ENCODE results near the gene KCNJ13.
A peak's percentile ranks its signal among the peaks of the same experiment; 100 is the strongest.

The KCNJ13 gene

DNA sequence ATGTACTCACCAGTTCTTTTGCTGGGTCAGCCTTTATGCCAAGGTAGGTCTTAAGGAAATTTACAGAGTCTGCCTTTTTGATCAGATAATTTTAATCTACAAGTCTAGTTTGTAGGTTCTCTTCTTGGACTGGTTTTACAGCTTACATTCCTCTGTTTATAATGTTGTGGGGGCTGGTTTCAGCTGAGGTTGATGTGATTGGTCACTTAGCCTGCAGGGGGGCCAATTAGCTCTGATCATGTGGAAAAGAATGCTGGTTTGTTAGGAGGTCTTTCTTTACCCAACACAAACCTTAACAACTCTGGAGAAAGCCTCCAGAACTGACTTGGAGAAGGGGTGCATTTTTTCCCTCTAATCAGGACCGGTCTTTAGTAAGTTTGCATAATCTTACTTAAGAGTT is at the start of gene KCNJ13:
TSS of gene KCNJ13 (minus strand) at position 131 of the 400 bp plus-strand sequence. CDS start 5,203 bp downstream, outside the sequence.
- H3K27ac ChIP-seq: no peak within 1 kb of the TSS
- DNase-seq (ENCODE audit: low read depth, low spot score): no peak

DNA sequence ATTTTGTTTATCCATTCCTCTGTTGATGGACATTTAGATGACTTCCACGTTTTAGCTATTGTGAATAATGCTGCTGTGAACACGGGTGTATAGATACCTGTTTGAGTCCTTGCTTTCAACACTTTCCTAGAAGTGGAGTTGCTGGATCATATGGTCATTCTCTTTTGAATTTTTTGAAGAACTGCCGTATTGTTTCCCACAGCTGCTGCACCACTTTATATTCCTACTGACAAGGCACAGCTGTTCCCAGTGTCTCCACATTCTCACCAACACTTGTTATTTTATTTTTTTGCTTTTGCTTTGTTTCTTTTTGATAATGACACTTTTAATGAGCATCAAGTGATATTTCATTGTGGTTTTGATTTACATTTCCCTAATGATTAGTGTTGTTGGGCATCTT is 41.4 kb upstream of the KCNJ13 start:
- no peak for DNase-seq (ENCODE audit: low read depth, low spot score)
- H3K27ac ChIP-seq: no peak overlapping the region

DNA sequence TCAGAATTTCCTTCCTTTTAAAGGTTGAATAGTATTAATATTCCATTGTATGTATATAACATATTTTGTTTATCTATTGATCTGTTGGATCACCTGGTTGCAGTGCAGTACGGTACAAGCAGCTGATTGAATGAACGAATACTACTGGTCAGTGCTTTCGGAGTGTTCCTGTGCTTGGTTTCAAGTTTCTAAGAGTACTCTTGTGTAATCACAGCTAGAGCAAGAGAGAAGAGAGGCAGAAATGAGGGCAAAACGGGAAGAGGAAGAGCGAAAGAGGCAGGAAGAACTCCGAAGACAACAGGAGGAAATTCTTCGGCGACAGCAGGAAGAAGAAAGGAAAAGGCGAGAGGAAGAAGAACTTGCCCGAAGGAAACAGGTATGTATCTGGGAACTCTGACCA is 40.3 kb upstream of the KCNJ13 start:
- H3K27ac ChIP-seq: no peak overlapping the region
- DNase-seq (ENCODE audit: low read depth, low spot score): no peak

DNA sequence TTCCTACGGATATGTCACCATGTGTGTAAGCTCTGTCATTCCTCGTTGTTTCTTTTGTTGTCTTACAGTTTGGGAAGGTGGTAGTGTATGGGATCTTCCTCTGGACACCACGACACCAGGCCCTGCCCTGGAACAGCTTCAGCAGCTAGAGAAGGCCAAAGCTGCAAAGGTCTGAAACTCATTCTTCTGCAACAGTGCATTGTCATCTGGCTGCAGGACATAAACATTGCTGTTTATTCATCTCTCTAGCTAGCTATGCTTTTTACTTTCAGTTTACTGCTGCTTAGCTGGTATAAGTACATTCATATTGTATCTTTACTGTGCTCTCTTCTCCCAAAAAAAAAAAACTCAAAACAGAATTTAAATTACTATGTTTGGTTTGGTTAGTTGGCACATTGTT is 39.2 kb upstream of the KCNJ13 start:
- DNase-seq (ENCODE audit: low read depth, low spot score): no peak
- no peak overlapping the region for H3K27ac ChIP-seq

DNA sequence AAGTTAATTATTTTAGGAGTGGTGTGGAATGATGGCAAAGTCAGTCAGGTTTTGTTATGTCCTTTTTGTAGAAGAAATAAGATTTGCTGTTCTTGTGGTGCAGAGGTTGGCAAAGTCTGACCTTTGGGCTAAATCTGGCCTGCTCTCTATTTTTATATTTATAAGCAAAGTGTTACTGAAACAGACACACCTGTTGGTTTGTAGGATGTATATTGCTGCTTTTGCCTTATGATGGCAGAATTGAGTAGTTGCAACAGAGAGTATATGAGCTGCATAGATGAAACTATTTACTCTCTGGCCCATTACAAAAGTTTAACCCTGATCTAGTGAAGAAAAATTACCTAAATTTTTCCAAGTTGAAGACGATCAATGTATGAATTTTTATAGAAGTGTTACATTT is 34.1 kb upstream of the KCNJ13 start:
- DNase-seq (ENCODE audit: low read depth, low spot score): no peak
- H3K27ac ChIP-seq: no peak overlapping the region

DNA sequence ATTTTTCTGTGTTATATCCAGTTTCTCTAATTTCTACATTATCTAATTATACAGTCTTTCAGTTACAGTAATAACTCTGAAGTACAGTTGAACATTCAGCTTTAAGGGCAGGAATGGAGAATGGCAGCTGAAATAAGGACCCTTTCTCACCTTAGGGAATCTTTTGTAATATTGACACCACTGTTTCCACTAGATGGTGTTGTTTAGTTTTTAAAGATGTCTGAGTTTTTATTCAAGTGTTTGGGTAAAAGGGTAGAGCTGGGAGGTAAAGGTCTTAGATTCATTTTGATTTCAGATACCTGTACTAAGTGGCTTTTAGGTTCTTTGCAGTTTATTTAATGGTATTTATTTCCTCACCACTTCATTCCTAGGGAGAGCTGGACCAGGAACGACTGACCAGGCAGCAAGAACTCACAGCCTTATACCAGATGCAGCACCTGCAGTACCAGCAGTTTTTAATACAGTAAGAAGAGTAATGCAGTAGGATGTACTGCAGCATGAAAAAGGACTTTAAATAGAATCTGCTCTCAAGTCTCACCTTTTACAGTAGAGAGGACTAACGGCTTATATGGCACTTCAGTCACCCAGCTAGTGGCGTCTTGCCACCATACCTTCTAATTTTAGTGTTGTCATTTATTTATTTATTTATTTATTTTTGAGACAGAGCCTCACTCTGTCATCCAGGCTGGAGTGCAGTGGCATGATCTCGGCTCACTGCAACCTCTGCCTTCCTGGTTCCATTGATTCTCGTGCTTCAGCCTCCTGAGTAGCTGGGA is 33.2 kb upstream of the KCNJ13 start:
- DNase-seq (ENCODE audit: low read depth, low spot score): no peak
- H3K27ac ChIP-seq: no peak overlapping the region

DNA sequence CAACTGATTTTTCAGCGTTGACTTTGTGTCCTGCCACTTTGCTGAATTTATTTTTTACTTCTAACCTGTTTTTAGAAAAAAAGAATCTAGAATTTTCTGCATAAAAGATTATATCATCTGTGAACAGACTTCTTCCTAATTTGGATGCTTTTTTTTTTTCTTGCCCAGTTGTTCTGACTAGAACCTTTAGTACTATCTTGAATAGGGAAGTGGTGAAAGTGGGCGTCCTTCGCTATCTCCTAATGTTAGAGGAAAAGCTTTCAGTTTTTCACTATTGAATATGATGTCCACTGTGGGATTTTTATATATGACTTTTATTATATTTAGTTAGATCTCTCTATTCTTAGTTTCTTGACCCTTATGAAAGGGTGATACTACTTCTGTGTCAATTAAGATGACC is 25.7 kb upstream of the KCNJ13 start:
- DNase-seq (ENCODE audit: low read depth, low spot score): no peak
- H3K27ac ChIP-seq: no peak overlapping the region

DNA sequence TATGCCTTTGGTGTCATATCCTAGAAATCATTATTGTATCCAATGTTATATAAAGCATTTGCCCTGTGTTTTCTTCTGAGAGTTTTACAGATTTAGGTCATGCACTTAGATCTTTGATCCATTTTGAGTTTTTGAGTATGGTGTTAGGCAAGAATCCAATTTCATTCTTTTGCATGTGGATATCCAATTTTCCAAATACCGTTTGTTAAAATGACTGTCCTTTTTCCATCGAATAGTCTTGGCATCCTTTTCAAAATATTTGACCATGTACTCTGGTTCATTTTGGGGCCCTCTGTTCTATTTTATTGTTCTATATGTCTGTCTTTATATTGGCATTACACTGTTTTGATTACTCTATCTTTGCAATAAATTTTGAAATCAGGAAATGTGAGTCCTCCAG is 23.8 kb upstream of the KCNJ13 start:
- H3K27ac ChIP-seq: no peak overlapping the region
- no peak for DNase-seq (ENCODE audit: low read depth, low spot score)

DNA sequence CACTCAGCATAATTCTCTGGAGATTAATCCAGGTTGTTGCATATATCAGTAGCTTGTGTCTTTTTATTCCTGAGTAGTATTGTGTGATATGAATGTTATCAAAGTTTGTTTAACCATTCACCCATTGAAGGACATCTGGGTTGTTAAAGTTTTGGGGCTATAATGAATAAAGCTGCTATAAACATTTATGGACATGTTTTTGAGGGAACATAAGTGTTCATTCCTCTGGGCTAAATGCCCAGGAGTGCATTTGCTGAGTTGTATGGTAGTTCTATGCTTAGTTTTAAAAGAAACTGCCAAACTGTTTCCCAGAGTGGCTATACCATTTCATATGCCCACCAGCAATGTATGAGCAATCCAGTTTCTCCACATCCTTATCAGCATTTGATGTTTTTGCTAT is 21.8 kb upstream of the KCNJ13 start:
- no peak overlapping the region for H3K27ac ChIP-seq
- DNase-seq (ENCODE audit: low read depth, low spot score): no peak

DNA sequence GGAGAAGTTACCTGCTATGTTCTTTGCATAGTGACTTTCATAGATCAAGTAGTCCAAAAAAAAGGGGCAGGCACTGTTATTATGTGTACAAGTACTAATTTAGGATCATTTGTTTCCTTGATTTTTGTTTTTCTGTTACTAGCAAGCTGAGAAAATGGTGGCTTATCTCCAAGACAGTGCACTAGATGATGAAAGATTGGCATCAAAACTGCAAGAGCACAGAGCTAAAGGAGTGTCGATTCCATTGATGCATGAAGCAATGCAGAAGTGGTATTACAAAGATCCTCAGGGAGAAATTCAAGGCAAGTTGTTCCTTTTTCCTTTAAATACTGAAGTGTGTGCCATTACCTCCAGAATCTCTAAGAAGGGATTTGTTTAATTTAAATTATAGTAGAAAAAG is 19.6 kb upstream of the KCNJ13 start:
- no peak for DNase-seq (ENCODE audit: low read depth, low spot score)
- peak overlapping the region; percentile 40 for H3K27ac ChIP-seq

DNA sequence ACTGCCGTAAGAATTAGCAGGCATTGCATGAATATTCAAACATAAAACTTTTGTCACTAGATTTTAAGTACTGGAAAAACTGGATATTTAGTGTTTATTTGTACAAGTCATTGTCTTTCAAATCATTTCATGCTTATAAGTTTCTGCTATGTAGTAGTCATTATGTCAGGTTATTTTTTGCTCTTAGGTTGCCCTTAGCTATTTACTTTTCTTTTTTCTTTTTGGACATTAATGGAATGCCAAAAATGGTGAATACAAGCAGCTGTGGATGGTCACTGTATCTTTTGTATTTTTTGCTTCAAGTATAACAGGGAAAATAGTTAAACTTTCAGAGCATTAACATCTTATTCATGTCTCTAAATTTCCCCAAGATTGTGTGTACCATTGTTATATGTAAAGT is 18.6 kb upstream of the KCNJ13 start:
- H3K27ac ChIP-seq: peak overlapping the region; percentile 40
- no peak for DNase-seq (ENCODE audit: low read depth, low spot score)

DNA sequence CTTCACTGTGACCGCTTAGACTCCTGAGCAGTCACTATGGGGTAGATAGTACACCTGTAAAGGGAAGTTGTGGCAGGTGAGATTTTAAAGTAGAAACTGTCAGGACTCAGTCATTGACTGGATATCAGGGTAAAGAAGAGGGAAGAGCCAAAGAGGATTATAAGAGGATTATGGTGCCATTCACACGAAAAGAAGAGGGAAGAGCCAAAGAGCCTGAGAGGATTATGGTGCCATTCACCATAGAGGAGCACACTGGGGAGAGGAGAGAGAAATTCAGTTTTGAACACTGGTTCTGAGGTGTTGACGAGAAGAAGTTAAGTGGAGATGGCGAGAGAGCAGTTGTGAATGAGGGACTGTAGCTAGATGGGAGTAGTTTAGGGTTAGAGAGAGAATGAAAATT is 16.9 kb upstream of the KCNJ13 start:
- DNase-seq (ENCODE audit: low read depth, low spot score): no peak
- no peak overlapping the region for H3K27ac ChIP-seq

DNA sequence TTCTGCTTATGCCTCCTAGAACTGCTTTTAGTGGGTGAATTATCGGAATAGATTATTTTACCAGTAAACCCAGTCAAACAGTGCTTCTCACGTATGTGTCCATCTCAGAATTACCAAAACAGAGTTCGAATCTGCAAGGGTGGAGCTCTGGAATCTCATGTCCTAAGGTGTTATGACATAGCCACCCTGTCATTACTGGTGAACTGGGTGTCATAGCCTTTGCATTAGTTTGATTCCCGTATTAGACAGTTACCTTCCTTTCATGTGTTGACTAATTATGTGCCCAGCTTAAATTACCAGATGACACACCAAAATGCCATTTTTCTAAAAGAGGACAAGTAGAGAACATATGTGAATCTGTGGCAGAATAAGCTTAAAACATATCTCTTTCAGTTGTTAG is 15.2 kb upstream of the KCNJ13 start:
- DNase-seq (ENCODE audit: low read depth, low spot score): no peak
- no peak overlapping the region for H3K27ac ChIP-seq

DNA sequence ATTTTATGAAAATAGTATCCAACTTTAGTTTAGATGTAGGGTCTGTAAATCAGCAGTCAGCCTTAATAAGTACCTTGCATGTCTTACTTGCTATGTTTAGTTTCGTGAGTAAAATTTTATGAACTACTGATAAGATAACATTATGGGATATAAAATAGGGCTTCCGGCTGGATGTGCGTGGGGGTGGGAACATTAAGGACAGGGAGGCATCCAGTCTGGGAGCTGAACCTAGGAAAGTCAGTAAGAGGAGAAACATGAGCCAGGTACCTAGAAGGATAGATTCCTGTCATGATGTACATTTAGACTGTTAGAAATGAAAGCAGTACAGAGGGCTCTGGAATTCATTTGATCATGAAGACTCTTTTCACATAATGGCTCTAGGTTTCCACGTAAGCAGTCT is 12.7 kb upstream of the KCNJ13 start:
- no peak overlapping the region for H3K27ac ChIP-seq
- DNase-seq (ENCODE audit: low read depth, low spot score): no peak

DNA sequence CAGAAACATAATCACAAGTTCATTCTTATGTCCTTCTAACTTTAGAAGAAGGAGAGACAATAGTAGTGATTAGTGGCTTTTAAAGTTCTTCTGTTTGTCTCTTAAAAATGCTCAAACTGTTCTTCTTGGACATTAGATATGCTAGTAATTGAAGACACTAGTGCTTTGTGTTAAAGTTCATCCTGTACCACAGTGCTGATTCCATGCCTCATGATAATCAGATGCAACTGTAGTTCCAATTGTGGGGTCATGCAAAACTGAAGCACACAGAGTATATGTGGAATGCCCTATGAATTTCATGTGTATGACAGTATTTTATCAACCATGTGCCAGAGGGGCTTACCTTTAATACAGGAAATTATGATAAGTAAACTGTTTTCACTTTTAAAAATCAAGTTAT is 11.4 kb upstream of the KCNJ13 start:
- H3K27ac ChIP-seq: no peak overlapping the region
- no peak for DNase-seq (ENCODE audit: low read depth, low spot score)

DNA sequence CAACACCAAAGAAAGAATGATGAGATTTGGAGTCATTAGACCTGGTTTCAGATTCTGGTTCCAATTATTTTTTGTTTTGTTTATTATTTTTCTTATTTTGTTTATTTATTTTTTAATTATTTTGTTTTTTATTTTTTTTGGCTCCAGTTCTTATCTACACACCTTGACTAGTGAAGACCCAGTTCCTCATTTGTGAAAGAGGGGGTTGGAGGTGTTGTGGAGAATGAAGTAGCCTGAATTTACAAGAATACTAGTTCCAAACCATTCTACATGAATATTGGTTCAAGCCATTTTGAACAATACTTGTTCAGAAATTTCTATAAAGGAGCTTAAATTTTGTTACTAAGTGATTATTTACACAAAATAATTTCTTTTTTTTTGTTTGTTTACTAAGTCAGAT is 6.9 kb upstream of the KCNJ13 start:
- no peak for DNase-seq (ENCODE audit: low read depth, low spot score)

DNA sequence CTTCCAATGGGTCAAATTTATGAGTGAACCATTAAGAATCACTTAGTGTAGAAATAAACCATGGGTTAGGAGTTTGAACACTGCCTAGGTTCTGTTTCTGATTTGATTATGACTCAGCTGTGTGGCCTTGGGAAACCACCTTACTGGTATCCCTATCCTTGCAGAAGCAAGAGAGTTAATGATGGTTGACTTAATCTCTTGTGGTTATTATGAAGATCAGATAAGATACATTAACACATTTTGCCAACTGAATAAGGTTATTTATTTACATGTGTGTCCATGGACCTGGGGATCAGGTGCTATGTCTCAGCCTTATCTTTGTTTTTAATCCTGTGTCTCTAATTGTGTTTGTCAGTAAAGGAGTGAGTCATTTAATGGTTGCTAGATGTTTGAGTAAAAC is 5.4 kb upstream of the KCNJ13 start:
- DNase-seq (ENCODE audit: low read depth, low spot score): peak; percentile 59
- no peak overlapping the region for H3K27ac ChIP-seq

More for the DNA sequence above, 6.9 kb upstream of the KCNJ13 start:
- H3K27ac ChIP-seq: no peak overlapping the region

DNA sequence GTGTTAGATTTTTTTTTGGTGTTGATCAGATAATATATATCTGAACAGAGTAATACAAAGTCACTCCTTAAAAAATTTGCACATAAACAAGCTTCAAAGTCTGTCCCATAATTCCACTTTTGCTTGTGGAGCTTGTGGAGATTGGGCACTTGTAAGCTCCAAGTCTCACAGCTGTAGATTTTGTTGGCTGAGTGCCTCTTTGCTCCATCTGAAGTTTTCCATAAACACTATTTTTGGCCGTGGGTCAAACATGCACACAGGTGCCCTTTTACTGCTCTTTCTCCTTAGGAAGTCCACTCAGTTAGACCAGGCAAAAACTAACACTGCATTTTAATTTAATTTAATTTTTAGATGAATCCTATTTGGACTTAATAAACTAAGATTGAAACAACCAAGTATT is 3.6 kb upstream of the KCNJ13 start:
- no peak for DNase-seq (ENCODE audit: low read depth, low spot score)
- H3K27ac ChIP-seq: no peak overlapping the region

DNA sequence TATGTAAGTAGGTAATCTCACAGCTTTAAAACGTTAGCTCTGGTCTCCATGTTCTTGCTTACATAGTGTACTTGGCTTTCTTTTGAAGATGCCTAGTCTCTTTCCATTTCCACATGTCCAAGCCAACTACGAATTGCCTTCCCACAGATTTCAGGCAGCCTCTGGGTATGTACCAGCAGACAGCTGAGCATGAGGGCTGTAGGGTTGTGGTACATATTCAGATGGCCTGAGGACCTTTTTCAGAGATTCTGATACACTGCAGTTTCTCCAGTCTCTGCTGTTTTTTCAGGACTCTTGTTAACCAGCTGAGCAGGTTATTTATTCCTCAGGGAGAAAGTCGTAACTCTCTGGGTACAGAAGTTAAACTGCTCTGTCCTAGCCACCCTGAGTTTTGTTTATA is 3.1 kb upstream of the KCNJ13 start:
- no peak overlapping the region for H3K27ac ChIP-seq
- no peak for DNase-seq (ENCODE audit: low read depth, low spot score)

DNA sequence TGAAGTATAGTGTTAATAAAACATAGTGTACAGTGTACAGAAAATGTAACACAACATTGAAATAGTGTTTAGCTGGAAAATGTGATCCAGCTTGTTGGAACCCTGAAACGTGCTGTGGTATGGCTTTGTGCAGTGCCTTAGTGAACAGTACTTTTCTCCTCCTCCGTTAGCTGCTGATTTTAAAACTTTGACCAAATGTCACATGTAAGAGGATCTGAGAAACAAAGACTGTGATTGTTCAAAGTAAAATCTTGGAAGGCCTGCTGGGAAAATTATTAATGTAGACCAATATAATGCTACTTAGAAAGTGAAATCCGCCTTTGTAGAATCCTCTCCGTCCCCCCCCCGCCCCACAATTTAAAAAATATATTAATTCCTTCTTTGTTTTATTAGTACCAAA is 911 bp upstream of the KCNJ13 start:
- DNase-seq (ENCODE audit: low read depth, low spot score): no peak
- no peak overlapping the region for H3K27ac ChIP-seq

DNA sequence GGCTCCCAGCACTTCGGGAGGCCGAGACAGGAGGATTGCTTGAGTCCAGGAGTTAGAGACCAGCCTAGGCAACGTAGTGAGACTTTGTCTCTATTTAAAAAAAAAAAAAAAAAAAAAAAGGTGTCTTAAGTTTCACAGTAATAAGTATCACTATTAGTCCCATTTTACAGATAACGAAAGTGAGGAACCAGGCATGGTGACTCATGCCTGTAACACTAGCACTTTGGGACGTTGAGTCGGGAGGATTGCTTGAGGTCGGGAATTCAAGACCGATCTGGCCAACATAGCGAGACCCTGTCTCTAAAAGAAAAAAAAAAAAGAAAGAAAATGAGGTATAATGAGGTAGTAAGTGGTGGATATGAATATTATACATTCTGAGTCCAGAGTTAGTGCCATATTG is 2.5 kb downstream of the KCNJ13 start:
- DNase-seq (ENCODE audit: low read depth, low spot score): no peak

DNA sequence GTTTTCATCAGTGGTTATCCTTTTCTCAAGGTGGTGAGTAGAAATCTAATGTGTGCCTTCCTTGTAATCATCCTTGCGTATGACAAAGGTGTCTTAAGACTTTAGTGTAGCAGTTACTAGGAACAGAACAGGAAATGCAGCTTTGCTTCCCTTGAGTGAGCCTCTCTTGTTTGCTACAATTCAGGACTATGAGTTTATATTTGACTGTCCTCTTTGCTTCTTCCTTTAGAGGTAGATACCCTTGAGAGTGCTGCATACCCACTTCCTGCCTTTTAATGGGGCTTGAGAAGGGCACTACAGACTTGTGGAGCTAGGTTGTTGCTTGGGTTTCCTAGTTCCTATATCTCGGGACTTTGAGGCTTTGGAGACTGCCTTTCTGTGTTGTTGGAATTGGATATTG is 3.8 kb downstream of the KCNJ13 start:
- H3K27ac ChIP-seq: no peak overlapping the region
- no peak for DNase-seq (ENCODE audit: low read depth, low spot score)

More for the DNA sequence above, 2.5 kb downstream of the KCNJ13 start:
- H3K27ac ChIP-seq: no peak overlapping the region

DNA sequence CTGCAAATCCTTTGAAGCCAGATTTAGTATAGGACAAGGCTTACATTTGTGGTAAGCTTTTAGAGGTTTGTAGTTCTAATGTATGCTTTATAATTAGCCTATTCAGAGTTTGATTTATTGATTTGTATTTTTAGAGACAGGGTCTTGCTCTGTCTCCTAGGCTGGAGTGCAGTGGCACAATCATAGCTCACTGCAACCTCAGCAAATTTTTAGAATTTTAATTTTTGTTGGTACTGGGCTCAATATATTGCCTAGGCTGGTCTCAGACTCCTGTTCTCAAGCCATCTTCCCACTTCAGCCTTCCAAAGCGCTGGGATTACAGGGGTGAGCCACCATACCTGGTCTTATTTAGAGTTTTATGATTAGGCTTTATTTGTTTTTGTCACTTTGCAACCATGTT is 4.5 kb downstream of the KCNJ13 start:
- DNase-seq (ENCODE audit: low read depth, low spot score): no peak
- no peak overlapping the region for H3K27ac ChIP-seq

All from epithelial cell of prostate (primary cell).